UCSD-AML1 (cell line): ENCODE data around the gene RPL38.
A peak's percentile ranks its signal among the peaks of the same experiment; 100 is the strongest.
"Not testable (repeated sequence)": the region's sequence is repeated elsewhere in the genome, so short reads cannot be mapped to it uniquely, and the experiment has no call there.

Experiments used
- DNase-seq: peaks from one replicate; lab custom pipeline; 2025; ENCODE audit not compliant: unreplicated experiment; lab: John Stamatoyannopoulos, UW

Gene RPL38

GRCh38 chr17:74182041-74182723 is 21.3 kb upstream of the RPL38 start:
- no peak for DNase-seq

DNA sequence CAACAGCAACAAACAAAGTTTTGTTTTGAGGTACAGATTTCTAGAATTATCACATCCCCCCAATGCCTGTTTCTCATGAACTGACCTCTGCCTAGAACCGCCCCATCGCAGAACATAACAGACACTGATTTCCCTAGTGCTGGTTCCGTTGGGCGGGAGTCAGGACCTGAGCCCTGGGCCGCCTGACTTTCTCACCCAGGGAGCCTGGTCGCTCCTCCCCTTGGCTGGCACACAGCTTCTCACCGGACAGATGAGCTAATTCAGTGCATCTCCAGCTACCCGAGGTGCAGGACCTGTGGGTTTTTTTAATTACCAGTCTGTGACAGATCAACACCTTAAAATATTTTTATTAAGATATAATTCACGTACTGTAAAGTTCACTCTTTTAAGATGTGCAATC is 20.1 kb upstream of the RPL38 start:
- no peak for DNase-seq

DNA sequence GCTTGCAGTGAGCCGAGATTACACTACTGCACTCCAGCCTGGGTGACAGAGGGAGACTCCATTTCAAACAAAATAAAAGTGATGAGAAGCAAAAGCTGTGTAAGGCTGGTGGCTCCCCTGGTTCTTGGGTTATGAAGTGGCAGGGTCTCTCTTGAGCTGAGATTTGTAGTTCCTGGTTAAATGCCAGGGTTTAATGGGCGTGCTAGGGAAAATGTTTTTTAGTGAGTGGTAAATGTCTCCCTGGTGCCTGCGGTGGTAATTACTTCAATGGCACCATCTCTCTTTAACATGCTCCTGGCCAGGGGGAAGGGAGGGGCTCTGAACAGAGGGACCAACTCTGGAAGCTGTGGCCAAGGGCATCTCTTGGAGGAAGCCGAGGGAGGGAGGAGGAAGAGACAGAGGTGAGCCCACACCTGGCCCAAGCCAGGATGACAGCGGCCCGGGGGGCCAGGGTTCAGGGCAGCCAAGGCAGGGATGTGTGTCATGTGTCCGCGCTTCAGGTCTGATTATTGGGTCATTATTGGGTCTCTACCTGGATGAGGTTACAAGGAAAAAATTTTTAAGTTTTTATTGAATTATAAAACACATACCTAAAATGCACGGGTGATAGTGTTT is 17.8 kb upstream of the RPL38 start:
- DNase-seq, result no peak

DNA sequence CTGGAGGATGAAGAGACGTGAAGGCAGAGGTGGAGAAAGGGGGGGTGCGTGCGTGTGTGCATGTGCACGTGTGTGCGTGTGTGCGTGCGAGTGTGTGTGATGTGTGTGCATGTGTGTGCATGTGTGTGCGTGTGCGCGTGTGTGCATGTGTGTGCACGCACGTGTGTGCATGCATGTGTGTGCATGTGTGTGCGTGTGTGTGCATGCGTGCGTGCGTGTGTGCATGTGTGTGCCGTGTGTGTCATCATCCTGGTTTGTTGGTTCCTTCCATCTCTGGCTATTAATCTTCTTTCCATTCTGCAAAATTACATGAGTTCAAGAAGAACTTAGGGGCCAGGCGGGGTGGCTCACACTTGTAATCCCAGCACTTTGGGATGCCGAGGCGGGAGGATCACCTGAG is 17.0 kb upstream of the RPL38 start:
- no peak for DNase-seq

DNA sequence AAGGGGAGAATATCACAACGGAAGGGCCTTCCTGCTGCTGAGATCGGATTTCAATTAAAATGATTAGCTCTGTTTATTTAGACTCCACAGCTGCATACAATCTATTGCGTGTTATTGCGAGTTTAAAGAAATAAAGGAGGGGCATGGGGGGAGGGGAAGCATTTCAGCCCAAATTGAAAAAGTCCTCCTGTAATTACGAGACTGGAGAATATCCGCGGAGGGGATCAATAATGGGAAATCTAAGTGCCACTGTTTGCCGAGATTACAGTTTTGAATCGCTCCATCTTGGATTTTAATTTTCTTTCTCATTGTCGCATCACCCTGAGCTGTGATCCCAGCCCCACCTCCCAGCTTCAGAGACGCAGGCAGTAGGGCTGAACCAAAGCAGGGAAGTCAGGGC is 15.7 kb upstream of the RPL38 start:
- no peak for DNase-seq

DNA sequence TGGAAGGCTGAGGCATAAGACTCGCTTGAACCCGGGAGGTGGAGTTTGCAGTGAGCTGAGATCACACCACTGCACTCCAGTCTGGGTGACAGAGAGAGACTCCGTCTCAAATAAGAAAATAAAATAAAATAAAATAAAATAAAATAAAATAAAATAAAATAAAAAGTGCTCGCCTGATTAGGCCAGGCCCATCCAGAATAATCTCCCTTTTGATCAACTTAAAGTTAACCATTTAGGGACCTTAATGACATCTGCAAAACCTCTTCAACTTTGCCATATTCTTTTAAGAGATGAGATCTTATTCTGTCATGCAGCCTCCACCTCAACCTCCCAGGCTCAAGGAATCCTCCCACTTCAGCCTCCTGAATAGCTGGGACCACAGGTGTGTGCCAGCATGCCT is 14.8 kb upstream of the RPL38 start:
- DNase-seq, result not testable (repeated sequence)

GRCh38 chr17:74190154-74190553 is 13.3 kb upstream of the RPL38 start:
- no peak for DNase-seq

GRCh38 chr17:74190807-74191406 is 12.6 kb upstream of the RPL38 start:
- DNase-seq, result no peak

DNA sequence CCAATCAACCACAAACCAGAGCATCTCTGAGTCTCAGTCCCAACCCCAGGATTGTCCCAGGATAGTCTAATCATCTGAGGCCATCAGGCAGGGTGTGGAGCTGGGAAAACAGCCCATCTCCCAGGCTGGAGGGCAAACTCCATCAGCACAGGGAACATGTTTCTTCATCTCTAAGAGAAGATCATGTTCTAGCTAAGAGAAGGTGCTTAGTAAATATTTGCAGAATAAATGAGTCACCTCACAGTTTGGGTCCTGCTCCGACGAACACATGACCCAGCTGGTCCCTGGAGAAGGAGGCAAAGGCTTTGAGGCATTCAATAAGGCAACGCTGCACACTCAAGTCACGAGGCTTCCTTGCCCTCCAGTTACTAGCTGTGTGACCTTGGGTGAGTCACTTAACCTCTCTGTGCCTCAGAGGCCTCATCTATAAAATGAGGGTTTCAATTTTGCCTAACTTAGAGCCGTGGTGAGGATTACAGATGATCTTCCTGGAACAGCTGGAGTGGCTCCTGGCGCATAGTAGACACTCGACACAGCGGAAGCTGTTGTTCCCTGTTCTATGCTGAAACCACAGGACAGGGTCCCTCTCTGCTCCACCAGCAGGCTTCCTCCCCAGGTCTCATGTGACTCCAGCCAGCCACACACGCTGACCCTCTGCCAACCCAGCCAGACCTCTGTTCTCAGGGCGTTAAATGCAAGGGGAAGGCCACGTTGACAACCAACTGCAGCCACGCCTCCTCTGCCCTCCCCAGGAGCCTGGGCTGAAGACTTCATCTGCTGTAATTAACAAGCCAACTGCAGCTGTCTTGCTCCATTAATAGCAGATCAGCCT is 10.3 kb upstream of the RPL38 start:
- DNase-seq, result peak; percentile 32

DNA sequence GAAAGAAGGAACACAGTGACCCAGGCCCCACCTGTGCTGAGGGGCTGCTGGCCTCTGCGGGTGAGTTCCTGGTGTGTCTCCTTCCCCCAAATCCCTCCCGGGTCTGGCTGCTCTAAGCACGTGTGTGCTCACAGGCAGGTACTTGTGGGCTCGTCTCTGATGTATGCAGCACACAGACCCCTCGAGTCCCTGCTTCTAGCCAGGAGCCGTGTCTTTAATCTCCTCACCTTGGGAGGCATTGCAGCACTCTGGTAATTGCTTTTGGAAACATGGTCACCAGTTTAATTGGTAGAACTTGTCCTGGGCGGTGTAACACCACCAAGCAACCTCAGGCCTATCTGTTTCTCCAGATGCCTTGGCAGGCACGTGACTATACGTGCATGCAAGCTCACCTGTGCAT is 8.8 kb upstream of the RPL38 start:
- no peak for DNase-seq

DNA sequence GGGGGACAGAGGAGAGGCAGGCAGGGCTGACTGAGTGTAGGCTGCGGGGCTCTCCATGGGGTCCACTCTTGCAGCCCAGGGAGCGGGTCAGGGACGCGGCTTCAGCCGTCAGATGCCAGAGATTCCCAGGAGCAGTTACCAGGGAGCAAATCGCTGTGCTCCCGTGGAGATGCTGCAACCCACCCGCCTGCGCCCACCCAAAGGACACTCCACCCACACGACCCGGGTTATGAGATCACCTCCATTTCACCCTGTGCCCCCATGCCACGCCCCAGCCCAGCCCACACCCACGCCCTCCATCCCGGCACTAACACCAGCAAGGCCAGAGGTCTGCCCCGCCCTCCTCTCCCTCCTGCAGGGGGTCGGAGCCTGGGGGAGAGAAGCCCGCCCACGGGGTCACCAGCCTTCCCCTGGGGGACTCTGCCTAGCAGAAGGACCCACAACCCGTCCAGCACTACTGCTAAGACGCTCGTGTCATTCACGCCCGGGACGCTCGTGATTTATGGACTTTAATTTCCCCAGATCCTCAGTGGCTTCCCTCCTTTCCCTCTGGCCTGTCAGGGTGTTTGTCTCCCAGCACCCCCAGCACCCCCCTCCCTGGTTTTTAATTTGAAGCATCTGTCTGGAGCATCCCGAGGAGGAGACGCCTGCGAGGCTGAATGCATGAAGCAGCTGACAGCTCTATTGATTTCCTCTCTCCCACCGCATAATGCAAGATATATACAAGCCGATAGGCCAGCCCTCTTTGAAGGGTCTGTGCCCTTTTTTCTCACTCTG is 6.7 kb upstream of the RPL38 start:
- no peak for DNase-seq

GRCh38 chr17:74197801-74198200 is 5.7 kb upstream of the RPL38 start:
- no peak for DNase-seq

- no peak for DNase-seq
Observed at GRCh38 chr17:74198694-74199093, 4.8 kb upstream of the RPL38 start.

- DNase-seq, result peak; percentile 63
Observed at GRCh38 chr17:74199306-74200092, 4.0 kb upstream of the RPL38 start.

DNA sequence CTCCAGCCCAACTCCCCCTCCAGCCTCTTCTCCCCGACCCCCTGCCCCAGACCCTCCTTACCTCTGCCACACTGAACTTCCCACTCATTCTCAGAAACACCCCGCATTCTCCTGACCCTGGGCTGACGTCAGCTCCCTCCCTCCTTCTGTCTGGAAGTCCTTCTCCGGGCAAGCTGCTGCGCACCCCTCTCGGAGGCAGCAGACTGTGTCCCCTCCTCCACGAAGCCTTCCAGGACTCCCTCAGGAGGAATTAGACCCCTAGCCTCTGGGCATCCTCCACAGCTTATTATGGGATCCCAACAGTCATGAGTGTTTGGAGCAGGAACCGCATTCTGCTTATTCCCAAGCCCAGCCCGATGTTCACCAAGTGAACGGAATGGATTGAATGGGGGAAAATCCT is 3.4 kb upstream of the RPL38 start:
- no peak for DNase-seq

- DNase-seq, result no peak
Observed at GRCh38 chr17:74201250-74201649, 2.2 kb upstream of the RPL38 start.

DNA sequence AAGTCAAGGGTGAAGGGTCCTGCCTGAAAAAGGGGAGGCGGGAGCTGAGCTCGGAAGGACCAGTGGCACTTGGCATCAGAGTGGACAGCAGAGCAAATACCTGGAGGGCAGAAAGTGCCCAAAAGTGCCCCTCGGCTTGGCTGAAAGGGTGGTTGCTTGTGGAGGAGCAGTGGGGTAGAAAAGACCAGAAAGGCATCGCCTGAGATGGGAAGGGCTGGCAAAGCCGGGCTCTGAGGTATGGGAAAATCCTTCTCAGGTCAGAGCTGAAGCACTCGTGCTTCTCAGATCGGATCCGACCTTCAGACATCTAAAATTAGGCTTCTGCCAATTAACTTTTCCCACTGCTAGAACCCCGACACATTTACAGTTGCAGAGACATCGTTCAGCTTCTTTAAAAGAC is 1.5 kb upstream of the RPL38 start:
- DNase-seq, result no peak

GRCh38 chr17:74202938-74203337 is 540 bp upstream of the RPL38 start:
- DNase-seq, result no peak

DNA sequence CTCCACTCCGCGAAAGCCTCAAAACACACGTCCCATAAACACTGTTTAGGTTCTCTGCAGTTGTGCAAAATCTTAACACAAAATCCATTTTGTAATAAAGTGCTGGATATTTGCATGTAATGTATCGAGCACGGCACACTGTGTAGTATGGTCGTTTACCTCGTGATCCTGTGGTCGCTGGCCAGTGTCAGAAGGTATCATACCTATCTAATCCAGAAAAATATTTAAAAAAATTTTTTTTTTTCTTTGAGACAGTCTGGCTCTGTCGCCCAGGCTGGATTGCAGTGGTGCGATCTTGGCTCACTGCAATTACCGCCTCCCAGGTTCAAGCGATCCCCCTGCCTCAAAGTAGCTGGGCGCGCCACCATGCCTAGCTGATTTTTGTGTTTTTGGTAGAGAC is 996 bp downstream of the RPL38 start:
- DNase-seq, result no peak

GRCh38 chr17:74205274-74205673 is 1.8 kb downstream of the RPL38 start:
- DNase-seq, result no peak
